ENCODE results near the gene EXT2. TPM values are rescaled to one million over a fixed set of nuclear protein-coding genes. Genes with fewer than 3 reads are reported as not detected.

EXT2 gene
- total RNA-seq, 1 experiment from 2014 or later, result 82.7 TPM

DNA sequence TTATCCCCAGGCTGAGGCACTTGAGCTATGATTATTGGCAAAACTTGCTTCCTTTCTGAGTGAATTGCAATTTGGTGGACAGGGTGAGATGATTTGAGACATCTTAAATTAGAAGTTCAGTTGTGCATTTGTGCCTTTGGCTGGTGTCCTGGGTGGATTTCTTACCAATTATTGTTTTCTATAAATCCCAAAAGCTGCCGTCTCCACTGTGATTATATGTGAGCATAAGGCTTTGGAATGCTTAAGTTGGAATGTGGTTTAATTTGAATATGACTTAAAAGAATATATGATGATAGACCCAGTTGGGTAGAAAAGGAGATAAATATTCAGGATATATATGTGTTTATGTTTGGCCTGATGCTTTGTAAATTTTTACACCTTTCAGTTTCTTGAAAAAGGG, 70.0 kb downstream of the EXT2 start:
- DNase-seq (ENCODE audit: low read depth), result no peak

DNA sequence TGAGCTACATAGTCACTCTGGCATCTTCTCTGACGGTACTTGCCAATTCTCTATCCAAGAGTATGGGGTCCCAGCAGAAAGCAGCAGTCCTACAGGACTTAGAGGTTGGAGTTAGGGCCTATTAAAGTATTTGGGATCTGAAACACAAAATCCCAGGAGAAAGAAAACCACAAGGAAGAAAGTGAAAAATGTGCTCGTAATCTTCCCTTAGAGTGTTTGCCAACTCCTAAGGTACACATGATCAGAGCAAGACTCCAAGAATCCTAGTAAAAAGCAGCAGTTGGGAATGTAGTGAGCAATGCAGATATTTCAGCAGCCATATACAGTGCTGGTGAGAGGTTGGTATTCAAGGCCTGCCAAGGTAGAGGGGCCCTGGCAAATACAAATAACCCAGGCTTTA, 71.6 kb downstream of the EXT2 start:
- DNase-seq (ENCODE audit: low read depth), result no peak

- DNase-seq (ENCODE audit: low read depth), result no peak
These were observed 76.0 kb downstream of the EXT2 start for GRCh38 chr11:44171518-44171917.

- DNase-seq (ENCODE audit: low read depth), result no peak
These were observed 77.5 kb downstream of the EXT2 start for GRCh38 chr11:44172966-44173365.

- DNase-seq (ENCODE audit: low read depth), result no peak
These were observed 79.4 kb downstream of the EXT2 start for GRCh38 chr11:44174842-44175241.

DNA sequence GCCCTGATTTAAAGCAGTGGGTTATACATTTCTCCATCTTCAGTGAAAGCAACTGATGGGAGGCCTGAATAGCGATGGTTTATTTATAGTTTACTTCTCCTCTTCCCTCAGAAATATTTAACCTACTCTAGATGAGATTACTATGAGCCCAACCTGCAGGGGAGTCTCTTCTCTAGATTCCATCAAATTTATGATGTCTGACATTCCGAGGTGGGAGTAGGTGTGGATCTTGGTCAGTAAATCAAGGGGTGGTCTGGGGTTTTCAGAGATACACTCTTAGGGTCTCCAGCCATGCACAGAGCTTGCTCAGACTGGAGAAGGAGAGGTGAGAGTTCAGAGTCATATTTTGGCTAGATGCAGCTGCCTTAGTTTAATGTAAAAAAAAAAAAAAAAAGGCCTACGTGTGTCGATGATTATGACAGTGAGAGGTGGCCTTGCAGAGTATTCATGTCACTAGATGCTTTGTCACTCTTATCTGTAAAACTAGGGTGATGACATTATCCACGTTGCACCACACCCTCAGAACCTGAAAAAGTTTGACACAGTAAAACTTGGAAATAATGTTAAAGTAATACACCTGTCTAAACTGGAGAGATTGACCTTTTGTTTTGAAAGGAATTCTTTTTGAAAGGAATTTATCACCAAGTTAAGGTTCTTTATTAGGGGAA, 81.2 kb downstream of the EXT2 start:
- no peak for DNase-seq (ENCODE audit: low read depth)

GRCh38 chr11:44177905-44178304, 82.4 kb downstream of the EXT2 start:
- no peak for DNase-seq (ENCODE audit: low read depth)

GRCh38 chr11:44178381-44178780, 82.9 kb downstream of the EXT2 start:
- no peak for DNase-seq (ENCODE audit: low read depth)

DNA sequence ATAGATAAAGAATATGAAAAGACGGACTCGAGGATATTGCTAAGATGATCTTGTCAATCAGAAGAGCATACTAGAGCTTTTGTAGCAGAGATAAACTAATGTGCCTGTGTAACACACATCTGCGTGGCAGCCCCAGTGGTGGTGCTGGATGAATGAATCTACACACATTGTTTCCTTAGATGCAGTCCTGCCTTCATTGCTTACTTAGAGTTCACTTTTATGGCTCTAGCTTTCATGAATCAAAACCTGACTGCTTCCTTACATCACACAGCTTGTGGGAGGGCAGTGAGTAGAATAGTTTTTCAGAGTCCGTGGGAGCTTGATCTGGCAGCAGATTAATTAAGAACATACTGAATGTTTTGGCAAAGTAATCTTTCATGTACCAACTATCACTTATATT, 83.7 kb downstream of the EXT2 start:
- no peak for DNase-seq (ENCODE audit: low read depth)

DNA sequence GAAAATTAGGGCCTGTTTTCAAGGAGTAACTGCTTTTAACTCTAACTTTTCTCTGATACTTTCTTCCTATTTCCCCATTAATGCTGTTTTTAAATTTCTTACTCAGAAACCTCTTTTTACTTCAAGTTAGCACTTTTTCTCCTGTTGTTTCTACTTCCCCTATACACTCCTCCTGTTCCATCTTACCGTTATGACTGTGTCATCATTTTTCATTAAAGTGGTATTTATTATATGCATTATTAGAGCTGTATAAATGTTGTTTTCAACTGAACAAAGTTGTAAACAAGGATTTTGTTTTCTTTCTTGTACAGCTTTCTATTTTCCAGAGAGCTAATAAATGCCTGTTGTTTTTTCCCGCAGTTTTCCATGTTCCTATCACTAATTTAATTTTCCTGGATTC, 84.6 kb downstream of the EXT2 start:
- no peak for DNase-seq (ENCODE audit: low read depth)

DNA sequence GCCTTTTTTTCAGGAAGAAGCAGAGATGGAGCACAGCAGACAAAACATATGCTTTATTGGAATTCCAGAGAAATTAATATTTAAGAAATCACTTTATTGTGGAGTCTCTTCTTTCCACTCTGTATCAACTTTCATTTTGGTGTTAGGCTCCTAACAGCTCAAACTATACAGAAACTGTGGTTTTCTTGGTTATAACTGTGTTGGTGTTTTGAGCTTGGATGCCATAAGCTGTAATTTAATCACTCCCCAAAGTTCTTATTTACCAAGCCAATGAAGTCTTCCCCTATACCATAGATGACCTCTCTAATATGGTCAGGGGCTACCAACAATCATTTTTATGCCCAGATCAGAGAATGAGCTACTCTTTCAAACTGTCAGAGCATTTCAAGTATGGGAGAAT, 90.0 kb downstream of the EXT2 start:
- no peak for DNase-seq (ENCODE audit: low read depth)

DNA sequence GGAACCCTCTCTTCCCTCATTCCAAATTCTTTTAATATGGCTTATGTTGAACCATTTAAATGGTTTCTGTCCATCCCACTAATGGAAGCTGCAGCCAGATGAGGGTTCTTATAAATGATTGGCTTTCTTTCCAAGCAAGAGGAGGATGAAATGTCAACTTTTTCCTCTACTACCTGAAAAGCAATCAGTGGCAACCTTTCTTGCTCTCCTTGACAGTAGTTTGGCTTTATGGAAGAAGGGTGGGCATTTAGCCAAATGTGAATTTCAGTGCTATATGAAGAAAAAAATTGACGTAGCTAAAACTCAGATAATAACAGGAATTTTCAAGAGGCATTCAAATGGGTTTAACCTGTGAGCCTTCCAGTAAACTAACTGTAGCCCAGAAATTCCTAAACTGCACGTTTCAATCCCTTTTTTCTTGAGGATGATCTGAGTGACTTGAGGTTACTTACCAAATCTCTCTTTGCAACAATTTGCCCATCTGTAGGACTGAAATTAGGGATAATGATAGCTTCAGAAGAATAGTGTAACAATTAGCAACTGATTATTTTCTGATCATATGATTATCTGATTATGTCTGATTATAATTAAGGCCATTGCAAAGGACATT, 90.9 kb downstream of the EXT2 start:
- DNase-seq (ENCODE audit: low read depth), result no peak

DNA sequence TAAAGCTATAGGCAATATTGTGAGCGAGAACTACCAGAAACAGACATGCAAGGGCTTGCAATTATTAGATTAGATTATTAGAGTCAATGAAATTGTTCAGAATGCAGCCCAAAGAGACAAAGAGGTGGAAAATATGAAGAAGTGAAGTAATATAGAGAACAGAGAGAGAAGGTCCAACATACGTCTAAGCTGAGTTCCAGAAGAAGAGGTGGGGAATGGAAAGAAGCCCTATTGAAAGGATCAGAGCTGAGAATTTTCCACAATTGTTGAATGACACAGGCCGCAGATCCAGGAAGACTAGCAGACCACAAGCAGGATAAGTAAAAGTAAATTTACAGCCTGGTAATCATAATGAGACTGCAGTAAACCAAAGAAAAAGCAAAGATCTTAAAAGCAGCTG, 93.2 kb downstream of the EXT2 start:
- DNase-seq (ENCODE audit: low read depth), result peak; percentile 1

GRCh38 chr11:44189986-44190882, 94.8 kb downstream of the EXT2 start:
- no peak for DNase-seq (ENCODE audit: low read depth)

DNA sequence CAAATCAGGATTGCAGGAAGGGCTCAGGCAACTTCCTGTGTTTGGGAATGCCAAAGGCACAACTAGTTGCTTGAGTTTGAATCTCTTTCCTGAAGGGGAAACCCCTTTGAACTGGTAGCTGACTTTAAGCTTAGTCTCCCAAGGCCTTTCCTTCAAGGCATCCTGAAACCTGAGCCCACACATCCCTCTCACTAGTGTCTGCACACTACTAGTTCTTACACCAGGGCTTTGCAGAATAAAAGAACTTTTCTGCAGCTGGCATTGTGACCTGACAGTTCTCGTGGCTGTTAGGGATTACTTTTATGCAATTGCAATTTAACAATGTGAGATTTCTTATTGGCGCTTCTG, 95.4 kb downstream of the EXT2 start:
- DNase-seq (ENCODE audit: low read depth), result peak; percentile 1

DNA sequence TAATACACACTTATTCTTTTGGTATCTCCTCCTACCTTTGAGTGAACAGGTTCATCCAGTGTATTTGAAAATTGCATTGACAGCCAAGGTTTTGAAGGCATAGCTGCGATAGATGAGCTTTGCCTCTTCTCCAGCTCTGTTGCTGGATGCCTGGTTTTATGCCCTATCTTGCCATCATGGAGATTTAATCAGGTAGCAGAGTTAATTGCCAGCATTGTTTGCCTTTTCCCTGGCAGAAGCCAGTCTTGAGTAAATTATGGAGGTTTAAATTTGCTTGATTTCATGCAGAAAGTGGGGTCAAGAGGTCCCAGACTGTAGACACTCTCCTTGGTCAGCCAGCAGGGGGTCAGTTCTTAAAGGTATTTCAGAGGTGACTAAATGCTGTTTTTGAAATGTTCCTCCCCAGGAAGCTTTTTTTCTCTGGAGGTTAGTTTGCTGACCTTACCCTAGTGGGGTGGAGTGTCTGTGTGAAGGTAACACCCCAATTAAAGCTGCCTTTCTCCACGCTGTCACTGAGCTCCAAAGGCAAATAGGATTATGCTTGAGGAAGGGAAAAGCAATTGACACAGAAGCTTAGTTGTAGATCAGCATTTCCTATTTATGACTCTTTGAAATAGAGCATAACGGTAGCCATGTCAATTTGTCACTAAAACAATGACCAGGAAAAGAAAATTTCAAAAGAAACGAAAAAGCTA, 96.0 kb downstream of the EXT2 start:
- no peak for DNase-seq (ENCODE audit: low read depth)

DNA sequence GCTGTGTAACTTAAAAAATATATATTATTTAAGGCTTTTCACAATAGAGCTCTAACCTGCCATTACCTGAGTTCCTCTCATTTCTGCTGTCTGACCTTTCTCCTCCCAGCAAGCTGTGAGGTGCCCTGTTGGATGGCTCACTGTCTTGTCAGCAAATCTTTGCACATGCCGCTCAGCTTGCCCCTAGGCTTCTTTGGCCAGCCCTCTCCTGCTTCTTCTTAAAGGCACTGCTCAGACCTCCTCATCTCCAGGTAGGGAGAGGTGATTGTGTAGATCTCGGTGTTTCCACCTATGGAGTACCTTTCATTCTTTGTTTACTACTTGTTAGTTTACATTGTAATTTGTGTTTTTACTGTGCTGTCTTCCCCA, 96.5 kb downstream of the EXT2 start:
- DNase-seq (ENCODE audit: low read depth), result no peak

DNA sequence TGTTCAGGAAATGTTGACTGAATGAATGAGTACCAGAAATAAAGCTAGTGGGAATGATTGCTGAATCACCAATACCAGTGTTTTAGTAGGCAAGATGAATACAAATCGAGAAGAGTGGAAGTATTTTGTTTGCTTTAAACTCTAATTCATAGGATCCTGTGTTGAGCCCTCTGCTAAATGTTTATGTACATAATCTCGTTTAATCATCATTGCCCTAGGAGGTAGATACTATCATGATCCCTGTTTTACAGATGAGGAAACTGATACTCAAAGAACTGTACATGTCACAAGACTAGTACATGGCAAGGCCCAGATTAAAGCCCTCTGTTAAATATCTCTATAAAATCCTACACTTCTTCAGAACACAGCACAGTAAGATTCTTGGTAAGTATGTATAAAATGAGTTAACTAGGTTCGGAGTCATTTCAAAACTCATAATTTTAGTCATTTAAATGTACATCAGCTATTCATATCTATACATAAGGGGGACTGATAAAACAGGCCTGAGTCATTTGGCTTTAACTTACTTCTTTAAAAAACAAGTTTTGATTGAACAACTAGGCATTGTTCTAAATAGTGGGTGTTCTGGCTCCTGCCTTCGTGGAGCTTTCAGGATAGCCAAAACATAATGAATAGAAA, 97.1 kb downstream of the EXT2 start:
- DNase-seq (ENCODE audit: low read depth), result no peak

- no peak for DNase-seq (ENCODE audit: low read depth)
These were observed 98.4 kb downstream of the EXT2 start for GRCh38 chr11:44193856-44194255.

DNA sequence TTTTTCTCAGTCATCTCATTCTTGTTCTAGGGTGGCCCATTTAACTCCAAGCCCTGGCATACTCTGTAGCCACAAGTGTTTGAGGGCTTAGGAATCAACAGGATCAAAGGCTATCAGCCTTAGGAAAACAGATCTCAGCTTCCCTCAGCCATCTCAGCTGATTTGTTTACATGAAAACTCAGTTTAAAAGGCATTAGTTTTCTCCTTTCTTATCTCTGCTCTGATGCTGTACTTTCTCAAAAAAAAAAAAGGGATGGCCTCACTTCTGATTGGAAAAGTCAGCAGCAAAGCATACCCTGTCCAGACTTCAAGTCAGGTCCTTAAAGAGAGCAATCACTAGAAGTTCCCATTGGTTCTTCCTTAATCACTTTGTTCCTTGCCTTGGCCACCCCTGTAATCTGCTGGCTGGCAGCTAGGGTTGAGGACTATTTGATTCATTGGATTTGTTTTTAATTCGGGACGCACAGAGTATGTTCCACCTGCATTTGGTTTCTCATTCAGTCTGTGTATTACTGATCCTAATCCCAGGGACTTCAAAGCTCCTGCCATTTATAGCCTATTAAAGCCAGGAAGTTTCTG, 102.8 kb downstream of the EXT2 start:
- no peak for DNase-seq (ENCODE audit: low read depth)

- DNase-seq (ENCODE audit: low read depth), result no peak
These were observed 103.8 kb downstream of the EXT2 start for GRCh38 chr11:44199298-44199697.

DNA sequence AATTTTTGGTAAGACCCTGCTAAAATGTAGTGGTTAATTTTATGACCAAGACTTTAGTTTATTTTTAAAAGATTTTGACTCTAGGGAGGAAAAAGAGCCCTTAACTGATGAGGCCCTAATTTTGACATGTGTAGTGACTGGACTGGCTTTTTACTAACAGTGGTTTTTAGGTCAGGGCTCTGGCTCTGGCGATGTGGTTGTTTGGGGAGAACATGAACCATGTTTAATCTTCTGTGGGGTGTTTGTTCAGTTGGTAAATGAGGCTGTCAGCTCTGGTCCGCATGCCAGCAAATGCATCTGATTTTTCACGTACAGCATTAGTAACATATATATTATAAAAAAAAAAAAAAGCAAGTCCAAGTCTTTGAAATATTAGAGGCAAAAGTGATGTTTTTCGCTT, 104.3 kb downstream of the EXT2 start:
- DNase-seq (ENCODE audit: low read depth), result no peak
